SK-N-SH treated with all-trans-retinoic acid at 6 μM for 48 hours (cell line): ENCODE measurements around the gene LIG1.

Experiments used
- ARNTL ChIP-seq: fragments of 450-650 bp; formaldehyde crosslinking; IDR thresholded peaks from 2 replicates; pipeline ENCODE4 v1.5.0; 2020; ENCODE audit warnings: low read depth, mild to moderate bottlenecking, moderate library complexity, borderline replicate concordance
- PPARA ChIP-seq: fragments of 250-450 bp; sonication (Bioruptor Pico); IDR thresholded peaks from 2 replicates; pipeline ENCODE4 v1.5.0; 2020; ENCODE audit warnings: mild to moderate bottlenecking, borderline replicate concordance
- ZFP30 ChIP-seq: fragments of 450-650 bp; formaldehyde crosslinking; IDR thresholded peaks from 2 replicates; pipeline ENCODE4 v1.5.0; 2022; ENCODE audit warnings: mild to moderate bottlenecking, moderate library complexity
- ZNF70 ChIP-seq: fragments of 450-650 bp; formaldehyde crosslinking; IDR thresholded peaks from 2 replicates; pipeline ENCODE4 v1.5.0; 2020; ENCODE audit warnings: mild to moderate bottlenecking, moderate library complexity
- ZNF8 ChIP-seq: fragments of 450-650 bp; formaldehyde crosslinking; IDR thresholded peaks from 2 replicates; pipeline ENCODE4 v1.5.0; 2020; ENCODE audit warnings: mild to moderate bottlenecking, moderate library complexity
- TF ChIP-seq, protein P1 (sequence below): fragments of 250-450 bp; sonication (Bioruptor Pico); IDR thresholded peaks from 2 replicates; pipeline ENCODE4 v1.8.0; 2021; ENCODE audit warnings: low read depth, mild to moderate bottlenecking, moderate library complexity, borderline replicate concordance
- TF ChIP-seq, protein P2 (sequence below): fragments of 250-450 bp; sonication (Bioruptor Pico); IDR thresholded peaks from 2 replicates; pipeline ENCODE4 v1.8.0; 2020; ENCODE audit warnings: mild to moderate bottlenecking, moderate library complexity, borderline replicate concordance
- TF ChIP-seq, protein P3 (sequence below): fragments of 250-450 bp; sonication (Bioruptor Pico); IDR thresholded peaks from 2 replicates; pipeline ENCODE4 v1.5.1; 2020; ENCODE audit warnings: low read depth, mild to moderate bottlenecking, moderate library complexity

GRCh38 chr19:48108997-48109782, 61.0 kb downstream of the LIG1 start:
- TF ChIP-seq ZFP30: no peak
- TF ChIP-seq, protein P1, sequence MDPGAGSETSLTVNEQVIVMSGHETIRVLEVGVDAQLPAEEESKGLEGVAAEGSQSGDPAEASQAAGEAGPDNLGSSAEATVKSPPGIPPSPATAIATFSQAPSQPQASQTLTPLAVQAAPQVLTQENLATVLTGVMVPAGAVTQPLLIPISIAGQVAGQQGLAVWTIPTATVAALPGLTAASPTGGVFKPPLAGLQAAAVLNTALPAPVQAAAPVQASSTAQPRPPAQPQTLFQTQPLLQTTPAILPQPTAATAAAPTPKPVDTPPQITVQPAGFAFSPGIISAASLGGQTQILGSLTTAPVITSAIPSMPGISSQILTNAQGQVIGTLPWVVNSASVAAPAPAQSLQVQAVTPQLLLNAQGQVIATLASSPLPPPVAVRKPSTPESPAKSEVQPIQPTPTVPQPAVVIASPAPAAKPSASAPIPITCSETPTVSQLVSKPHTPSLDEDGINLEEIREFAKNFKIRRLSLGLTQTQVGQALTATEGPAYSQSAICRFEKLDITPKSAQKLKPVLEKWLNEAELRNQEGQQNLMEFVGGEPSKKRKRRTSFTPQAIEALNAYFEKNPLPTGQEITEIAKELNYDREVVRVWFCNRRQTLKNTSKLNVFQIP (CRISPR knock-in tag): no peak
- TF ChIP-seq ZNF70 (CRISPR knock-in tag): no peak
- TF ChIP-seq, protein P2, sequence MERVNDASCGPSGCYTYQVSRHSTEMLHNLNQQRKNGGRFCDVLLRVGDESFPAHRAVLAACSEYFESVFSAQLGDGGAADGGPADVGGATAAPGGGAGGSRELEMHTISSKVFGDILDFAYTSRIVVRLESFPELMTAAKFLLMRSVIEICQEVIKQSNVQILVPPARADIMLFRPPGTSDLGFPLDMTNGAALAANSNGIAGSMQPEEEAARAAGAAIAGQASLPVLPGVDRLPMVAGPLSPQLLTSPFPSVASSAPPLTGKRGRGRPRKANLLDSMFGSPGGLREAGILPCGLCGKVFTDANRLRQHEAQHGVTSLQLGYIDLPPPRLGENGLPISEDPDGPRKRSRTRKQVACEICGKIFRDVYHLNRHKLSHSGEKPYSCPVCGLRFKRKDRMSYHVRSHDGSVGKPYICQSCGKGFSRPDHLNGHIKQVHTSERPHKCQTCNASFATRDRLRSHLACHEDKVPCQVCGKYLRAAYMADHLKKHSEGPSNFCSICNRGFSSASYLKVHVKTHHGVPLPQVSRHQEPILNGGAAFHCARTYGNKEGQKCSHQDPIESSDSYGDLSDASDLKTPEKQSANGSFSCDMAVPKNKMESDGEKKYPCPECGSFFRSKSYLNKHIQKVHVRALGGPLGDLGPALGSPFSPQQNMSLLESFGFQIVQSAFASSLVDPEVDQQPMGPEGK (CRISPR knock-in tag): no peak
- TF ChIP-seq ARNTL (CRISPR knock-in tag): no peak
- TF ChIP-seq, protein P3, sequence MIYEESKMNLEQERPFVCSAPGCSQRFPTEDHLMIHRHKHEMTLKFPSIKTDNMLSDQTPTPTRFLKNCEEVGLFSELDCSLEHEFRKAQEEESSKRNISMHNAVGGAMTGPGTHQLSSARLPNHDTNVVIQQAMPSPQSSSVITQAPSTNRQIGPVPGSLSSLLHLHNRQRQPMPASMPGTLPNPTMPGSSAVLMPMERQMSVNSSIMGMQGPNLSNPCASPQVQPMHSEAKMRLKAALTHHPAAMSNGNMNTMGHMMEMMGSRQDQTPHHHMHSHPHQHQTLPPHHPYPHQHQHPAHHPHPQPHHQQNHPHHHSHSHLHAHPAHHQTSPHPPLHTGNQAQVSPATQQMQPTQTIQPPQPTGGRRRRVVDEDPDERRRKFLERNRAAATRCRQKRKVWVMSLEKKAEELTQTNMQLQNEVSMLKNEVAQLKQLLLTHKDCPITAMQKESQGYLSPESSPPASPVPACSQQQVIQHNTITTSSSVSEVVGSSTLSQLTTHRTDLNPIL (CRISPR knock-in tag): no peak
- no peak for TF ChIP-seq ZNF8 (CRISPR knock-in tag)
- TF ChIP-seq PPARA (CRISPR knock-in tag): no peak
